HepG2 (cell line): ENCODE results near the gene PHEX. TPM values are rescaled to one million over a fixed set of nuclear protein-coding genes. Genes with fewer than 3 reads are reported as not detected.

Experiments
- ATAC-seq: fragments of 200-7000 bp; cut with Tn5 transposase; 3 replicates; pipeline ENCODE4 v1.9.1; 2020; ENCODE audit warnings: mild to moderate bottlenecking, moderate library complexity
- BruUV-seq: library from RNA; stranded (reverse); fragments of 400-500 nt; replicated peaks from 2 replicates; lab custom pipeline; 2021; lab: Mats Ljungman, UMichigan
- CTCF ChIA-PET: fragments of 300-600 bp; formaldehyde crosslinking; extraction: SDS; loops from one replicate; lab custom pipeline; 2021; ENCODE audit warnings: low total read pairs, inconsistent platforms, low intra/inter-chr PET ratio; lab: Yijun Ruan, JAX
- POLR2A ChIA-PET: fragments of 350-600 bp; sonication (Branson Sonifier 250); formaldehyde crosslinking; loops from one replicate; lab custom pipeline; 2020; ENCODE audit warnings: antibody characterized with exemption, inconsistent platforms; lab: Yijun Ruan, JAX
- DNase-seq: peaks from one replicate; pipeline ENCODE4 v3.0.0-alpha.2; 2015; ENCODE audit warnings: low spot score
- FAIRE-seq: peaks from 3 replicates; lab custom pipeline; 2011; peaks lifted over from hg19 to GRCh38; lab: Jason Lieb, UNC
- H2AFZ ChIP-seq: one replicate; pipeline ENCODE4 v1.6.1; 2011; ENCODE audit warnings: low read length, inconsistent platforms
- H3K27ac ChIP-seq: fragments of 300-600 bp; 3 replicates; pipeline ENCODE4 v1.8.0; 2011; ENCODE audit warnings: mixed run types, mild to moderate bottlenecking, mixed read lengths, low read length, inconsistent platforms; ENCODE audit not compliant: insufficient read depth; ENCODE audit errors: extremely low read length
- H3K27me3 ChIP-seq, 2 experiments: fragments of 200-600 bp in 1 of 2; 2 replicates in 1 of 2; 3 replicates in 1 of 2; pipeline versions ENCODE4 v1.6.0 to v1.8.0; 2011; ENCODE audit warnings: low read length in 2 of 2, mild to moderate bottlenecking in 2 of 2, moderate library complexity in 2 of 2, inconsistent platforms in 1 of 2; ENCODE audit not compliant: insufficient read depth in 2 of 2, control insufficient read depth in 1 of 2
- H3K36me3 ChIP-seq, 2 experiments: fragments of 200-600 bp in 1 of 2; replicated peaks in 1 of 2; 2 replicates in 1 of 2; 3 replicates in 1 of 2; pipeline versions ENCODE4 v1.5.1 to v1.8.0; 2011; ENCODE audit warnings: low read length in 2 of 2, inconsistent platforms in 1 of 2; ENCODE audit not compliant: insufficient read depth in 2 of 2, control insufficient read depth in 1 of 2
- H3K4me1 ChIP-seq: 2 replicates; pipeline ENCODE4 v1.5.1; 2012; ENCODE audit warnings: low read length, inconsistent platforms; ENCODE audit not compliant: insufficient read depth
- H3K4me2 ChIP-seq: 2 replicates; pipeline ENCODE4 v1.6.0; 2011; ENCODE audit warnings: low read depth, low read length, inconsistent platforms
- H3K4me3 ChIP-seq, 3 experiments: fragments of 200-600 bp in 1 of 3; sonication (generic), shearing (Covaris generic) in 1 of 3; replicated peaks in 1 of 3; 2 replicates each; pipeline ENCODE4 v1.5.1; 2011 to 2016; ENCODE audit warnings: low read length in 3 of 3, inconsistent platforms in 2 of 3, low read depth in 2 of 3, mild to moderate bottlenecking in 2 of 3, control low read depth in 1 of 3, mixed read lengths in 1 of 3; ENCODE audit not compliant: insufficient read depth in 1 of 3
- H3K79me2 ChIP-seq: one replicate; pipeline ENCODE4 v1.6.1; 2011; ENCODE audit warnings: low read length, inconsistent platforms; ENCODE audit not compliant: insufficient read depth
- H3K9ac ChIP-seq: 2 replicates; pipeline ENCODE4 v1.6.0; 2011; ENCODE audit warnings: mild to moderate bottlenecking, low read depth, low read length, inconsistent platforms; ENCODE audit not compliant: insufficient read depth
- H3K9me3 ChIP-seq: 2 replicates; pipeline ENCODE4 v1.5.1; 2012; ENCODE audit warnings: mild to moderate bottlenecking, low read length
- H4K20me1 ChIP-seq: 2 replicates; pipeline ENCODE4 v1.6.0; 2011; ENCODE audit warnings: inconsistent platforms, mild to moderate bottlenecking, low read length, moderate library complexity; ENCODE audit not compliant: insufficient read depth
- BCLAF1 ChIP-seq: fragments of 450-650 bp; IDR thresholded peaks from 2 replicates; pipeline ENCODE4 v1.6.1; 2017; ENCODE audit warnings: mild to moderate bottlenecking
- GPBP1L1 ChIP-seq: sonication (generic); formaldehyde crosslinking; IDR thresholded peaks from 2 replicates; pipeline ENCODE4 v1.5.0; 2020; ENCODE audit warnings: mild to moderate bottlenecking, missing genetic modification reagents
- PCBP2 ChIP-seq: fragments of 200-400 bp; formaldehyde crosslinking; optimal IDR thresholded peaks from 2 replicates; pipeline ENCODE3; 2018; ENCODE audit warnings: low read length, low read depth; ENCODE audit not compliant: poor library complexity, severe bottlenecking
- PLRG1 ChIP-seq: fragments of 450-650 bp; conservative IDR thresholded peaks from 2 replicates; pipeline ENCODE4 v1.6.1; 2016
- SP4 ChIP-seq: sonication (generic); formaldehyde crosslinking; IDR thresholded peaks from 2 replicates; pipeline ENCODE4 v1.8.1; 2023; ENCODE audit warnings: mild to moderate bottlenecking, missing genetic modification reagents
- TBX2 ChIP-seq: sonication (generic); formaldehyde crosslinking; IDR thresholded peaks from 2 replicates; pipeline ENCODE4 v1.5.0; 2020; ENCODE audit warnings: missing genetic modification reagents, mild to moderate bottlenecking, borderline replicate concordance
- ZBTB43 ChIP-seq: sonication (generic); formaldehyde crosslinking; conservative IDR thresholded peaks from 2 replicates; pipeline ENCODE4 v1.4.0; 2020; ENCODE audit warnings: missing genetic modification reagents
- ZNF253 ChIP-seq: sonication (generic); formaldehyde crosslinking; IDR thresholded peaks from 2 replicates; pipeline ENCODE4 v1.8.0; 2022; ENCODE audit warnings: mild to moderate bottlenecking, missing genetic modification reagents, borderline replicate concordance
- ZNF567 ChIP-seq: sonication (generic); formaldehyde crosslinking; IDR thresholded peaks from 2 replicates; pipeline ENCODE4 v1.8.1; 2023; ENCODE audit warnings: mild to moderate bottlenecking, missing genetic modification reagents, borderline replicate concordance
- WGBS: methylation state at CpG from one replicate; pipeline ENCODE4 v1.1.6; 2017; ENCODE audit warnings: low lambda C conversion rate; 5-methylcytosine and 5-hydroxymethylcytosine counted together
- in situ Hi-C: cut with HindIII; loops from 2 replicates; pipeline ENCODE4 v1.10.0; 2017; ENCODE audit warnings: low pct_unique_long_range_greater_than_20kb; ENCODE audit not compliant: extremely low pct_ligation_motif_present
- intact Hi-C: fragments of 100-400 bp; cut with micrococcal nuclease; formaldehyde crosslinking; loops from one replicate; pipeline ENCODE4 v1.10.0; 2022; ENCODE audit not compliant: unreplicated experiment
- polyA plus RNA-seq, 8 experiments: library from polyadenylated mRNA; depleted of rRNA in 3 of 8; stranded (reverse) in 7 of 8; unstranded in 1 of 8; fragments of >200 nt; fragmentation: Illumina TruSeq in 4 of 8; extraction: Trizol in 4 of 8; gene quantifications; 2 replicates each; pipeline versions ENCODE4 v1.2.1 to v1.2.3, GENCODE V29; 2011 to 2016; ENCODE audit warnings: low read depth in 4 of 8, missing spikeins in 1 of 8, mixed read lengths in 1 of 8; ENCODE audit not compliant: insufficient read depth in 1 of 8
- total RNA-seq, 5 experiments: library from RNA; depleted of rRNA; stranded (reverse); fragments of >200 nt; fragmentation: Illumina TruSeq; extraction: Trizol; gene quantifications; 2 replicates each; pipeline ENCODE4 v1.2.3, GENCODE V29; 2016; ENCODE audit warnings: low read depth in 1 of 5

The PHEX gene
- total and polyA plus RNA-seq, 2 of the 13 experiments (the other 11 are each of a cell fraction or from before 2014, with no cell fraction given): 0.01 to 0.27 TPM

GRCh38 chrX:22060415-22061280 lies 28.5 kb downstream of the PHEX start:
- FAIRE-seq (no peak), DNase-seq (no peak), ATAC-seq (no peak)
- H3K9me3 ChIP-seq: no peaks in the 10 kb centered on the region
- no peak overlapping the region for H3K4me2 ChIP-seq
- H3K9ac ChIP-seq: no peak overlapping the region
- no peak overlapping the region for H2AFZ ChIP-seq
- POLR2A ChIA-PET: no interaction called here
- H3K27ac ChIP-seq: no peak overlapping the region
- in situ Hi-C loops: no loop called here
- H3K36me3 ChIP-seq: no peaks in the 10 kb centered on the region
- CTCF ChIA-PET: no interaction called here
- no peaks in the 10 kb centered on the region for H3K79me2 ChIP-seq
- H3K4me1 ChIP-seq: no peaks in the 10 kb centered on the region
- 38% methylated on average over 4 of the region's 6 CpGs for WGBS
- H3K27me3 ChIP-seq: no peaks in the 10 kb centered on the region
- H3K4me3 ChIP-seq: no peak overlapping the region
- BruUV-seq: no TSS peak
- intact Hi-C loops: no loop called here
- no peaks in the 10 kb centered on the region for H4K20me1 ChIP-seq
- TF ChIP-seq GPBP1L1: no peak
- TF ChIP-seq PCBP2: no peak
- TF ChIP-seq TBX2 (CRISPR knock-in tag): no peak
- no peak for TF ChIP-seq PLRG1
- no peak for TF ChIP-seq ZNF567 (CRISPR knock-in tag)
- TF ChIP-seq SP4 (CRISPR knock-in tag): no peak
- TF ChIP-seq ZNF253 (CRISPR knock-in tag): no peak
- no peak for TF ChIP-seq ZBTB43 (CRISPR knock-in tag)
- TF ChIP-seq BCLAF1: no peak
